GM21367 (cell line): ENCODE measurements around the gene RSPO3.
A peak's percentile ranks its signal among the peaks of the same experiment; 100 is the strongest.
"Not testable (repeated sequence)": the region's sequence is repeated elsewhere in the genome, so short reads cannot be mapped to it uniquely, and the experiment has no call there.

Source experiments
- ATAC-seq: cut with Tn5 transposase; IDR thresholded peaks from one replicate; pipeline ENCODE4 v1.9.1; 2021; ENCODE audit not compliant: unreplicated experiment

Gene RSPO3, protein sequence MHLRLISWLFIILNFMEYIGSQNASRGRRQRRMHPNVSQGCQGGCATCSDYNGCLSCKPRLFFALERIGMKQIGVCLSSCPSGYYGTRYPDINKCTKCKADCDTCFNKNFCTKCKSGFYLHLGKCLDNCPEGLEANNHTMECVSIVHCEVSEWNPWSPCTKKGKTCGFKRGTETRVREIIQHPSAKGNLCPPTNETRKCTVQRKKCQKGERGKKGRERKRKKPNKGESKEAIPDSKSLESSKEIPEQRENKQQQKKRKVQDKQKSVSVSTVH

DNA sequence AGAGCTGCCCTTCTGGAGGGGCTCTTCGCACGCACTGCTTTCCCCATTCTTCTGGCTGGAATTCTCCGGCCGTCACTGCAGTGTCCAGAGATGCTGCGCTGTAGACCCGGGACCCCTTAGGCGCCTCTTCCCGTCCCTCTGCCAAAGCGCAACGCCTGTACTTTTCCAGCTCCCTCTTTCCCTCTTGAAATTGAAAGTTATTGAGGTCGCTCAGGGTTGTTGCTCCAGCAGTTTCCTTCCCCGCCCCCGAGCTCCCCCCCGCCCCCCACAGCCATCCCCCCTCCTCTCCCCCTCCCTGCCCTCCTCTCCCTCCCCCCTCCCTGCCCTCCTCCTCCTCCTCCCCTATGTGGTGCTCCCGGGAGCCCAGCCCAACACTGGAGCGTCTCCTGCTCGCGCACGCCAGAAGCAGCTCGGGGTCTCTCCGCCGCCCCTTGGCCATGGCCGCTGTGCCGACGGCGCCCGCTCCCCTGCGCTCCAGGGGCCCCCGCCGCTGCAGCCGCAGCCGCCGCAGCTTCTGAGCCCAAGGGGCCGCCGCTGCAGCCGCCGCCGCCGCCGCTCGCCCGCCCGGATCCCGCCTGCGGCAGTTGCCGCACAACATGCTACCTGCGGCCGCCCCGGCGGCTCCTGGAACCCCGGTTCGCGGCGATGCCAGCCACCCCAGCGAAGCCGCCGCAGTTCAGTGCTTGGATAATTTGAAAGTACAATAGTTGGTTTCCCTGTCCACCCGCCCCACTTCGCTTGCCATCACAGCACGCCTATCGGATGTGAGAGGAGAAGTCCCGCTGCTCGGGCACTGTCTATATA lies at the start of gene RSPO3:
Gene RSPO3, plus strand, starts transcription at position 374 of the 804 bp plus-strand sequence. CDS start 522 bp downstream, outside the sequence.
- ATAC-seq: no peak

DNA sequence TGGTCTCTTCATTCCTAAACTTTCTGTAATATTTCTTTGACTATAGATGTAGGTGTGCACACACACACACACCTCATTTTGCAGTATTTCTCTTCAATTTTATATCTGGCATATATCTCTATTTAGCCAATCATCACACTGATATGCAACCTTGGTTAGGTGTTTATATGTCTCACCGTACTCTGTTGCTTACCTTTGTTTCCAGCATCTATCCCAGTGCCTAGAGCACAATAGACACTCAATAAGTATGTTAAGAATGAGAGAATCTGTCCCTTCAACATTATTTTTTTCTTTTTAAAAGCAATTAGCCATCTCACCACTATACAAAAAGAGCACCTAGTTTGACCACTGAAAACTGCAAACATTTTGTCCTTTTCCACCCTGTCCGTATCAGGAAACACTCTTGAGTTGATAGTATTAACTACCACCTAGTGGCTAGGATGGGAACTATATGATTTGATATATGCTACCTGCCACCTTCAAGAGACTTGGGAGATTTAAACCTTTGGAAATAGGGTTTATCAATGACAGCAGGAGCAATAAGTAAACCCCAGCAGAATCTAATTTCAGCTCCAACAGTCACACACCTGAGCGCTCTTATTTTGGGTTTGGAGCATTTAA lies 48.7 kb upstream of the RSPO3 start:
- peak; percentile 87 for ATAC-seq

DNA sequence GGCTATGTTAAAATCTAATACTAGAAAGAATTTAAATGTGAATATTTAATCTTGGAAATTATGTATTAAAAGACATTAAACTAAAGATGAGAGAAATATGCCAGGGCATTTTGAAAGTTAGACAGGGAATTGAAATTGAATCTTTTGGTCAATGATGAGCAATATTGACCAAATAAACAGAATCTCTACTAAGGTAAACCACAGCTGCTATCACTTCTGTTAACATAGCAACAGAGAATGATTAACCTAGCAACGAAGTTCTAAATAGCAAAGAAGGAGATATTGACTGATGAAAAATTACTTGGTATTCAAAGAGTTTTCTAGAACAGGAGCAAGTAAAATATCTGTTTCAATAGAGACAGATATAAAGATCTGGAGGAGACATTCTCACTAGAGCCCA lies 45.2 kb upstream of the RSPO3 start:
- no peak for ATAC-seq

DNA sequence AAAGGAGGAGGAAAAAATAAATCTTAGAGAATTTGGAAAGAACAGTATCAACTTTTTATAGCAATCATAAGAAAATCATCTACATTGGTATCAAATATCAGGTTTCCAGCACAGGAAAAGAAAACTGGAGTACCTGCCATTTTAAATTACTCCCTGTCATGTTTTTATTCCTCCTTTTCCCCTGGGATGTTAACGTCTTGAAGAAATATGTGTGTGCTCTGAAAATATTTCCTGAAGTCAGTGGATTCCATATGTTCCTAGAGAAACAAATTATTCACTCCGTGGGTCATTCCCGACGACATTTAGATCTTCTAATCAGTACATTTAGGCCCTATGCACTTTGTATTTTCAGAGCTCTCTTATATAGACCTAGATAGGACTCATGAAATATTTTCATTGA lies 42.0 kb upstream of the RSPO3 start:
- no peak for ATAC-seq

DNA sequence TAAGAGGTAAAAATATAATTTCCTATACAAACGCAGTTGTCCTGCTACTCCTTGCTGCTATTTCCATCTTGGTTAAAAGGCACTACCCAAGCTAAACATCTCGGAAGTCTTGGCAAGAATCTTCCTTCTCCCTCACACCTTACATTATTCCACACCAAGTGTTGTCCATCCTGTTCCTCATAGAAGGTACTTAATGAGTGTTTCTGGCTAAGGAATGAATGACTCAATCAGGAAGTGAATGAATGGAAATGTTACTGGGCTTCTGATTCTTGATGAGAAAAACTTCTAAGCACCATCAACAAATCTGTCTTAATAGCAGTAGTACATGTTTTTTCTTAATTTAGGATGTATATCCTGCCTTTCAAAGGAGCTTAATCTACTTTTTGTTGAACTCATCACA lies 40.6 kb upstream of the RSPO3 start:
- no peak for ATAC-seq

DNA sequence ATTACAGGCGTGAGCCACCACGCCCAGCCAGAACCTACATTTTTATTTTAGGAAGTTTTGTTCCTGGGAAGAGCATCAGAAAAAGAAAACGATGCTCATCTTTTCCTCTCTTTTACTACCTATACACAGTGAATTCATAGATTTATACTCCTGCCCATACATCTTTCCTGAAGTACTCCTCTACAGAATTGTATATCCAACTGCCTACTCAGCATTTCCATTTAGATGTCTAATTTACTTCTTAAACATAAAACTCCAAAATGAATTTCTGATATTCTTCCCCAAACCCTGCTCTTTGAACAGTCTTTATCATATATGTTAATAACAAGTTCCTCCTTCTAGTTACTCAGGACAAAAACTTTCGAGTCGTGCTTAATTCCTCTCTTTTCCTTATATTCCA lies 39.8 kb upstream of the RSPO3 start:
- ATAC-seq: no peak

DNA sequence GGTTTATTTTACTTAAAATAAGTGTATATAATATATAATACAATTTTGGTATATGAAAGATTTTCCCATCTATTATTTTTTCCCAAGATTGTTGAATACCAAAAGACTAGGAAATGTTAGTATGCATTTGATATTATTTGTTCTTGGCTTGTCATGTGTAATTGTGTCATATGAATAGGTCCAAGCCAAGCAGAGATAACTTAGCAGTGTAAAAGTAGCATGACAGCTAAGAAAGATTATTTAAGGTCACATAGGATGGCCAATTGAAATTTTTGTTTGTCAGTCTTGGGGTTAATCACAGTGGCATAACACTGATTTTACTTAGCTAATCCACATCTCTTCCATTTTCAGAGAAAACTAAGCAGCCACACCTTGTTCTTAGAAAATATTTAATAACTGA lies 38.8 kb upstream of the RSPO3 start:
- ATAC-seq: no peak

DNA sequence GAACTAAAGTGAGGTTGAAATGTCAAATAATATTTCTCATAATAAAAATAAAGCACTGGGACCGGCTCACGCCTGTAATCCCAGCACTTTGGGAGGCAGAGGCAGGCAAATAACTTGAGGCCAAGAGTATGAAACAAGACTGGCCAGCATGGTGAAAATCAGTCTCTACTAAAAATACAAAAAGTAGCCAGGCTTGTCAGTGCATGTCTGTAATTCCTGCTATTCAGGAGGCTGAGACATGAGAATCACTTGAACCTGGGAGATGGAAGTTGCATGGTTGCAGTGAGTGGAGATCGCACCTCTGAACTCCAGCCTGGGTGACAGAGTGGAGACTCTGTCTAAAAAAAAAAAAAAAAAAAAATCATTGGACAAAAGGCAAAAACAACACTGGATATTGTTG lies 38.4 kb upstream of the RSPO3 start:
- no peak for ATAC-seq

DNA sequence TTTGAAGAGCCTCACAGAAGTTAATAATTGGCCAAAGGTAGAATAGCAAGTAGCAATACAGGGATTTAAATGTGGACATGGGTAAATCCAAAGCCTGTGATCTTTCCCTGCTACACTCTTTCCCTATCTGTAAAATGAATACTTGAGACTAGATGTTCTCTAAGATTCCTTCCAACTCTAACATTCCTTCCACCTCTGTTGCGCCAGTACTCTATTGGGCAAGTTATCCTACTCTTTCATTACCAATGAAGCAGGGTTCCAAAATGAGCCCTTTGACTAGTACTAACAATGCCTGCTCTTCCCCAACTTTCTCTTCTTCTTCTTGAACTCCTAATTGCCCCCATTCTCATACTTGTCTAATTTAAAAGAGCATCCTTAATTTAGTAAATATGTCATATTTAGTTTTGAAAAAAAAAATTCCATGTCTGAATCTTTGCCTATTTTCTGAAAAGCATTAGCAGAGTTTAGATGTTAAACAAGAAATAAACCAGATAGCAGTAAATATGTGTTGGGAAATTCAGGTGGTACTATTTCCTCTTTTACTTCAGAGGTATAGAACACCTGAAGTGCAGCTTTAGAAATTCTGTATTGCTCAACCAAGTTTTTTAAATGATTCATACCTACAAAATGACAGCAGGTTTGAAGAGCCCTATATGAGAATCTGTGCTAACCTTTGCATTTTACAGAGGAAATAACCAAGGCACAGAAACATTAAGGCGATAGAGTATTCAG lies 35.1 kb upstream of the RSPO3 start:
- no peak for ATAC-seq

DNA sequence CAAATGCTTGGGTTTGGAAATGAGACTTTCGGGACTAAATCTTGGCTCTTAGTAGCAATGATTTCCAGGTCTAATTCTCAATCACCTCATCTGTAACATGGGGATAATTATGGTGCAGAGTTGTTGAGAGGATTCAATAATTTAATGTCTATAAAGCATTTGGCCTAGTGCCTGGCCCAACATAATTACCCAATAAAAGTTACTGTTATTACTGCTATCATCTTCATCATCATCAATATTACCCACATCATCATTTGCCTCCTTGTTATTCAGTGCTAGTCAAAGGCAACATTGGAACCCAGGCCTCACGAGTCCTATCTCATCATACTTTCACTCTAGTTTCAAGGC lies 34.5 kb upstream of the RSPO3 start:
- ATAC-seq: no peak

DNA sequence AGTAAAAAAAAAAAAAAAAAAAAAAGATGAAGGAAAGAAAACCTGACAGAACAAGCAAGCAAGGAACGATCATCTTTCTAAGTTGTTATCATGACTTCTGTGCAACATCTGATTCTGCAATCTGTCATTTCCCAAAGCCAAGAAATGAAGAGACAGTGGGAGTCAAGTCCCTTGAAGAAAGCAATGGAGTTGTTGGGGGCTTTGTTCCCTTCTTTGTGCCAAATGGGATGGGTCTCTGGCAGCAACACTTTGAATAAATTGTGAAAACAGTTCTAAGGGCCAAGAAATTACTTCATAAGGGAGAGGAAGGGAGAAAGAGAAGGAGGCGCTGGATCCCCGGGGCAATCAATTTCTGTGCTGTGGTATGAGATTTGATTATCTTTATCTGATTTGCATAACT lies 33.3 kb upstream of the RSPO3 start:
- ATAC-seq: no peak

DNA sequence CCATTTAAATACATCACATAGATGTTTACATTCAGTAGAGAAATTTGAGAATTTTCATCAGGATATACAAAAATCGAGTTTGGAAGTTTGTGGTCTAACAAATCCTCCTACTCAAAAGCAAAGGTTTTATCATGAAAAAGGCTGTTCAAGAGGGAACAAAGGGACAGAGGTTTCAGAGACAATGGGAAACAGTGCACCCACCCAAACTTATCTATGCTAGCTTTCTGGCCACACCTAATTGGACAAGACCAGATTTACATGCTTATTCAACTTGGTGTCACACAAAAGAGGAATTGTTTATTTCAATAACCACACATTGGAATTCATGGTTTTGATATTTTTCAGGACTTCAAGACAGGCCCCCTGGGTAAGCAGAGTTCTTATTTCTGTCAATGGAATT lies 28.4 kb upstream of the RSPO3 start:
- ATAC-seq: no peak

DNA sequence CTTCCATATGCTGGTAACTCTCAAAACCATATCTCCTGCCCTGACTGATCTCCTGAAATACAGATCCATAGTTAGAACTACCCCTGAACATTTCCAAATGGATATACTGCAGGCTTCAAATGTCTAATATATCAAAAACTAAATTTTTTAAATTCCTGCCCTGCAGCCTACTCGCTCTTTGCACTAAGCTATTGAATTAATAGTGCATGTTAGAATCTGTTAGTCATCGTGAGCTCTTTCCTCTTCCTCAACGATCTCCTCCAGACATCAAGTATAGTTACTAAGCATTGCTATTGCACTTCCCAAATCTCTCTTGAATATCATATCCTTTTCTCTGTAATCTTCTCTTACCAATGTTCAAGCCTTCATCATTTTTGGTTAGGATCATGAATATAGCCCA lies 26.0 kb upstream of the RSPO3 start:
- ATAC-seq: no peak

DNA sequence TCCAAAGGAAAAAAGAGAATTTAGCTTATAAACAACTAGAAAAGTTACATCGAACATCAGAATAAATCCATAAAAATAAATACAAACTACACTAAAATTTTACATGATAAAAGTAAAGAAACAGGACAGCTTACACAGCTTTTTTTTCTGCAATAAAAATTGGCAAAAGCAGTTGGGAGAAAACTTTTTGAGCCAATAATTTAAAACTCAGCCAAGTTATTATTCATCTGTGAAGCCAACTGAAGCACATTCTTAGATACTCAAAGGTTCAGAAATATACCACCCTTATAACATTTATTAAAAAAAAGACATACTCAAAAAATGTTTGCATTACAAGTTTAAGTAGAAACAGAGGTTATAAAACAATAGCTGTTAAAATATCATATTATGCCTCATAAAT lies 23.7 kb upstream of the RSPO3 start:
- no peak for ATAC-seq

DNA sequence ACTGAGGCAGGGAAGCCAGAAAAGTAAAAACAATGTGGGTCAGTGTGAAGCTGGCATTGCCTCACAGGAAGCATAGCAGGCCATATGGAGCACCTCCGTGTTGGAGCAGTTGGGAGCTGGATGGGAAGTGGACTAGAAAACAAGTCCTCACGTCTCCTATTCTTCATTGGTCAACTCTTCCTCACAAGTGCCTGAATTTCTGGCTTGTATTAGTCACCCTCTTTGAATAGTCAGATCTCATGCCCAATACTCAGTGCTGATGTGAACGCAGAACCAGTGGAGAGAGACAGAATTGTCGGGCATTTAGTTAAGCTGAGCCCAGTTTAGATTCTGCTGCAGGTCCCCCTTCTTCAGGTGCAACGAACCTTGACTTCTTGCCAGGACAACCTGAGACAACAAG lies 22.3 kb upstream of the RSPO3 start:
- ATAC-seq: no peak

DNA sequence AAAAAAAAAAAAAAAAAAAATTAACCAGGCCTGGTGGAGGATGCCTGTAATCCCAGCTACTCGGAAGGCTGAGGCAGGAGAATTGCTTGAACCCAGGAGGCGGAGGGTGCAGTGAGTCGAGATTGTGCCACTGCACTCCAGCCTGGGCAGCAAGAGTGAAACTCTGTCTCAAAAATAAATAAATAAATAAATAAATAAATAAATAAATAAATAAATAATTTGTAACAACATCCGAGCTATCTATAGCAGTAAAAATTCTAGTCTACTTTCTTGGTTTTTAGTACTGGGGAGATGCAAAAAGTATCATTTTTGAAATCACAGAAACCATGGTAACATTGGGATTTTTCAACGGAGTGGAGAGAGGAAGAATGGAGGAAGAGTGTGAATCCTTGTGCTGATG lies 21.0 kb upstream of the RSPO3 start:
- ATAC-seq: not testable (repeated sequence)

DNA sequence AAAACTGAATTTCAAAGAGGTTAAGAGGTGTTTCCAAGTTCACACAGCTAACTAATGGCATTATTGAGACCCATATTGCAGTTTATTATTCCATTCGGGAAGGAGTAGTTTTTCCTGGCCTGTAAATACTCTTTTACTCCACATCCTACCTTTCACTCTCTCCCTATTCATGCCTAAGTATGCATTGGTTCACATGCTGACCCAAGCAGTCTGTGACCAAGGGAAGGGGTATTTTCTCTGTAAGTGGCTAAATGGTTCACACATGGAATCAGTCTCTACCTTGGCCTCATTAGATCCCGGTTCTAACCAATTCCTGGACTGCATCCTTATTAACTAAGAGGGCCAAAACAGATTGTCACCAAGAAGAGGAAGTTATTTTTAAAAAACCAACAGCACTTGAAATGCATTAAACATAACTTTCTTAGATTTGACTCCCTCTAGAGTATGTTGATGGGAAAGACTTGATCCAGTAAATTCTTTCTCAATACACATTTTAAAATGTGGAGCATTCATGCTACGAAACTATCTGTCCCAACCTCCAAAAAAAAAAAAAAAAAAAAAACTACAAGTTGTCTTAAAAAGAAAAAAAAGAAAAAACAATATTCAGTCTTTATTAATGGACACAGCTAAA lies 17.8 kb upstream of the RSPO3 start:
- ATAC-seq: no peak

DNA sequence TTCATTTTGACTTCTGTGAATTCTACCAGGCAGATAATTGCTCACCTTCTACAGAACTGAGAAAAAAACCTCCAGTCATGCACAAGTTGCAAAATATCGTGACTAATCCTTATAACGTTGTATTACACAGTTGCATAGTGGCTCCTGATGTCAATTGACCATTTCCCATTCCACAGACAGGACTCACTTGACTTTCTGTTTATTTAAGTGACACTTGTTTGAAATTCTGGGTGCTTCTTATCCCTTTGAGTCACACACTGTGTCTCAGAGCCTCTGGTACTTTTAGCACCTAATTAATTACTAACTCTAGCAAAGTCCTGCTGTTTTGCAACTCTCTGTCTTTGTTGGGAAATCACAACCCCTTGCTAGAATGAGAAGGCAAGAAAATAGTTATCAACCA lies 16.2 kb upstream of the RSPO3 start:
- ATAC-seq: no peak

DNA sequence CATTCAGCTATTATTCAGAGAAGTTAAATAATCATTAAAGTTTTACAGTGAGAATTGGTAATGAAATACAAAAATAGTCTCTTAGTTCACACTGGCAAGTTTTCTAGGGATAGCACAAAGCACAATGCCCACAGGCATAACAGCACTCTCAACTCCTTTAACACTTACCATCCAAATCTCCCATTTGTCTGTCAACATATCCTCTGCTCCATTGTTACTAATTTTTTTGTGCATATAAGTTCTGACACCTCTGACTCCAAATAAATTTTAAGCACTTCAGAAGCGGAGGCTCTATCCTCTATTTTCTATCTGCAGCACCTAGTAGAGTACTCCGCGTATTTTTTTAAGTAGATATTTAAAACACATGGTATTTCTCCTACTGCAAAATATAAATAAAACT lies 15.6 kb upstream of the RSPO3 start:
- ATAC-seq: no peak

DNA sequence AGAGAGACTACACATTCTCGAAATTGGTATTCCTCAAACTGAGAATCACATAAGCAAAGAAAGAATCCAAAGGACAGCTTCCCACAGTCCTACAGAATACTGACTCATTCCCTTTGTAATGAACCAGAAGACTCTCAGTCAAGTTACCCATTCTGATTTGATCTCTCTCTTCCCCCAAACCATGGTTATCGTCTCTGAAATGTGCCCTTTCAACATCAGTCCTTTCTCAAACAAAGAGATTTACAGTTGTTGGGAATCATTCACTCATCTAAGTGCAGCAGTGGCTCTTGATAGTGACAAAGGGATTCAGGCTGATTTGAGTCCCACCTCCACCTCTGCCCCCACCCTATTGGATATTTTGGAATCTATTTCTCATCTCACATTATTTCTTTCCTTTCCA lies 15.0 kb upstream of the RSPO3 start:
- ATAC-seq: no peak

DNA sequence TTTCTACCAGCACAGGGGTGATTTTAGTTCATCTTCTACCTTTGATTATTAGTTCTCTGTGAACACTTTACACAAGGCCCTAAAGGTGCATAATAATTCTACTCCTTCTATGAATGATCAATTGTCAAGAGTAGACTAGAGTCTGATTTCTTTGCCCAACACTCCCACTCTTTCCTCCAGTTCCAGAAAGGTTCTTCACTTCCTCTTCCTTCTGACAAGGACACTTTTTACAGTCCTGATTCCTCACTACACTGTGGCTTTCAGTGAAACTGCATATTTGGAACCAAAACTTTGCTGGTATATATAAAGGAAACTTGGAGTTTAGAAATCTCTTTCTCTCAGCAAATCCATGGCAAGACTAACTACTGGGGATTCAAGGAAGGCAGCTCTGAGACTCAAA lies 10.6 kb upstream of the RSPO3 start:
- no peak for ATAC-seq
